IPS DF 4.7 (cell line): ENCODE data around the gene CHAT.

Experiments used
- DNase-seq: peaks from one replicate; pipeline ENCODE4 v3.0.0-alpha.2; 2013; ENCODE audit warnings: low spot score; ENCODE audit errors: extremely low read depth

Gene CHAT

GRCh38 chr10:49651917-49652316 lies 38.1 kb downstream of the CHAT start:
- no peak for DNase-seq

GRCh38 chr10:49652421-49653272 lies 38.8 kb downstream of the CHAT start:
- DNase-seq, result no peak

- DNase-seq, result no peak
Measured at GRCh38 chr10:49653273-49653929, 39.6 kb downstream of the CHAT start.

- no peak for DNase-seq
Measured at GRCh38 chr10:49654036-49654693, 40.3 kb downstream of the CHAT start.

GRCh38 chr10:49655099-49655498 lies 41.3 kb downstream of the CHAT start:
- DNase-seq, result no peak

GRCh38 chr10:49656845-49657493 lies 43.1 kb downstream of the CHAT start:
- DNase-seq, result no peak

- no peak for DNase-seq
Measured at GRCh38 chr10:49657606-49658005, 43.8 kb downstream of the CHAT start.

- DNase-seq, result no peak
Measured at GRCh38 chr10:49661140-49661856, 47.5 kb downstream of the CHAT start.

- DNase-seq, result no peak
Measured at GRCh38 chr10:49662169-49662830, 48.5 kb downstream of the CHAT start.

GRCh38 chr10:49663596-49663995 lies 49.8 kb downstream of the CHAT start:
- DNase-seq, result no peak

GRCh38 chr10:49664006-49664841 lies 50.4 kb downstream of the CHAT start:
- DNase-seq, result no peak

GRCh38 chr10:49664842-49665355 lies 51.1 kb downstream of the CHAT start:
- no peak for DNase-seq

GRCh38 chr10:49666054-49666615 lies 52.3 kb downstream of the CHAT start:
- no peak for DNase-seq

- no peak for DNase-seq
Measured at GRCh38 chr10:49666685-49667084, 52.8 kb downstream of the CHAT start.

- no peak for DNase-seq
Measured at GRCh38 chr10:49667991-49668390, 54.2 kb downstream of the CHAT start.

- DNase-seq, result no peak
Measured at GRCh38 chr10:49668684-49669083, 54.8 kb downstream of the CHAT start.

GRCh38 chr10:49678827-49679479 lies 65.1 kb downstream of the CHAT start:
- no peak for DNase-seq

GRCh38 chr10:49679480-49679893 lies 65.7 kb downstream of the CHAT start, which contains the start of gene C10orf53:
Gene C10orf53, plus strand, starts transcription at chr10:49679651. Its CDS starts 47 bp downstream, at chr10:49679698.
- no peak for DNase-seq
